Body of pancreas (tissue), 4 donors: ENCODE results near the gene KLF17. TPM values are rescaled to one million over a fixed set of nuclear protein-coding genes. Genes with fewer than 3 reads are reported as not detected.
"Not testable (repeated sequence)": the region's sequence is repeated elsewhere in the genome, so short reads cannot be mapped to it uniquely, and the experiment has no call there.

Experiments used
- ATAC-seq: fragments of 150-250 bp; one replicate; pipeline ENCODE4 v1.9.1; 2016
- DNase-seq, 4 donors: peaks; one replicate each; pipeline ENCODE4 v3.0.0-alpha.2; 2019
- H3K27ac ChIP-seq, 4 donors: fragments of 200-600 bp; sonication (generic); 1 replicate in 3 of 4; 2 replicates in 1 of 4; pipeline versions ENCODE4 v1.5.1 to v1.6.1; 2016 to 2019; ENCODE audit warnings: mild to moderate bottlenecking in 1 of 4, mixed read lengths in 1 of 4, moderate library complexity in 1 of 4
- H3K27me3 ChIP-seq, 2 donors: fragments of 200-600 bp; sonication (generic); one replicate each; pipeline ENCODE4 v1.6.0; 2016; ENCODE audit warnings: mild to moderate bottlenecking in 1 of 2
- H3K36me3 ChIP-seq, 2 donors: fragments of 200-600 bp; sonication (generic); replicated peaks in 1 of 2; 2 replicates each; pipeline ENCODE4 v1.5.1; 2016; ENCODE audit warnings: low read depth in 2 of 2; ENCODE audit not compliant: insufficient read depth in 1 of 2
- H3K4me1 ChIP-seq: fragments of 200-600 bp; sonication (generic); one replicate; pipeline ENCODE4 v1.6.0; 2016
- H3K4me3 ChIP-seq, 2 donors: fragments of 200-600 bp; sonication (generic); 1 replicate in 1 of 2; 2 replicates in 1 of 2; pipeline ENCODE4 v1.5.1; 2016 to 2019
- H3K9me3 ChIP-seq, 3 donors: fragments of 200-600 bp; sonication (generic); 1 replicate in 2 of 3; 2 replicates in 1 of 3; pipeline ENCODE4 v1.5.1; 2016
- POLR2A ChIP-seq, 3 donors: fragments of 450-650 bp; IDR thresholded peaks; one replicate each; pipeline ENCODE4 v1.6.1; 2016; ENCODE audit warnings: antibody characterized with exemption in 3 of 3, mild to moderate bottlenecking in 2 of 3
- WGBS, 2 donors: methylation state at CpG; one replicate each; pipeline ENCODE4 v1.1.5; 2017; 5-methylcytosine and 5-hydroxymethylcytosine counted together
- intact Hi-C: fragments of 100-400 bp; cut with DNase I; formaldehyde crosslinking; loops from one replicate; pipeline ENCODE4 v1.15.1; 2023
- total RNA-seq, 2 donors: library from RNA; depleted of rRNA; stranded (reverse); fragments of >200 nt; gene quantifications; one replicate each; pipeline ENCODE4 v1.1.0, GENCODE V29; 2016
- TF ChIP-seq, protein P1 (sequence below), 7 experiments: fragments of 450-650 bp in 4 of 7; fragments of 200-600 bp in 3 of 7; sonication (generic) in 3 of 7; IDR thresholded peaks; one replicate each; pipeline ENCODE4 v1.5.1; 2016 to 2019; ENCODE audit warnings: antibody characterized with exemption in 7 of 7

KLF17 gene
- total RNA-seq, 2 donors from 2014 or later = not detected

DNA sequence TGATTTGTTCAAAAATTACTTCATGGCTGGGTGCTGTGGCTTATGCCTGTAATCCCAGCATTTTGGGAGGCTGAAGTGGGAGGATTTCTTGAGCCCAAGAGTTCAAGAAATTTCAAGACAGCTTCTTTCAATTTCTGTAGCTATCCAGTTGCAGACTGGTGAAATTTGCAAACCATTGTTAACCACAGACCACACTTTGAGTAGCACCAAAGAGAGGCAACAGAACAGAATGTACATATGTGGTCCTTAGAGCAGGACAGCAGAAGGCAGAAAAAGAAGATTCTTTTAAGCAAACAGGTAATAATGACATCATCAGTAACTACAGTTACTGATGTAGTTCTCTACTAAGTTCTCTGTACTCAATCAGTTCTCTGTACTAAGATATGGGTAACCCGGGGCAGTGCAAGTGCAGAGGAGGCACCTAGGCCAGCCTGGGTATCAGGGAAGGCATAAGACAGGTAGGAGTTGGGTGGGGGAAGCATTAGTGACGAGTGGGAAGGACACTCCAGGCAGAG is 5.5 kb upstream of the KLF17 start:
- no peaks in the 10 kb centered on the region for H3K4me1 ChIP-seq
- no peak overlapping the region for H3K27ac ChIP-seq
- DNase-seq (no peak), ATAC-seq (no peak)
- no peaks in the 10 kb centered on the region for H3K27me3 ChIP-seq
- H3K4me3 ChIP-seq = no peak overlapping the region
- 47 to 63% methylated on average over 2 of the region's 2 CpGs for WGBS, 2 donors
- H3K9me3 ChIP-seq = no peaks in the 10 kb centered on the region
- H3K36me3 ChIP-seq = no peaks in the 10 kb centered on the region
- TF ChIP-seq, protein P1, sequence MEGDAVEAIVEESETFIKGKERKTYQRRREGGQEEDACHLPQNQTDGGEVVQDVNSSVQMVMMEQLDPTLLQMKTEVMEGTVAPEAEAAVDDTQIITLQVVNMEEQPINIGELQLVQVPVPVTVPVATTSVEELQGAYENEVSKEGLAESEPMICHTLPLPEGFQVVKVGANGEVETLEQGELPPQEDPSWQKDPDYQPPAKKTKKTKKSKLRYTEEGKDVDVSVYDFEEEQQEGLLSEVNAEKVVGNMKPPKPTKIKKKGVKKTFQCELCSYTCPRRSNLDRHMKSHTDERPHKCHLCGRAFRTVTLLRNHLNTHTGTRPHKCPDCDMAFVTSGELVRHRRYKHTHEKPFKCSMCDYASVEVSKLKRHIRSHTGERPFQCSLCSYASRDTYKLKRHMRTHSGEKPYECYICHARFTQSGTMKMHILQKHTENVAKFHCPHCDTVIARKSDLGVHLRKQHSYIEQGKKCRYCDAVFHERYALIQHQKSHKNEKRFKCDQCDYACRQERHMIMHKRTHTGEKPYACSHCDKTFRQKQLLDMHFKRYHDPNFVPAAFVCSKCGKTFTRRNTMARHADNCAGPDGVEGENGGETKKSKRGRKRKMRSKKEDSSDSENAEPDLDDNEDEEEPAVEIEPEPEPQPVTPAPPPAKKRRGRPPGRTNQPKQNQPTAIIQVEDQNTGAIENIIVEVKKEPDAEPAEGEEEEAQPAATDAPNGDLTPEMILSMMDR (IDR thresholded peaks at IDR 0.05) = no peak
- no peak for TF ChIP-seq POLR2A (IDR thresholded peaks at IDR 0.05)
- intact Hi-C loops = no loop called here

DNA sequence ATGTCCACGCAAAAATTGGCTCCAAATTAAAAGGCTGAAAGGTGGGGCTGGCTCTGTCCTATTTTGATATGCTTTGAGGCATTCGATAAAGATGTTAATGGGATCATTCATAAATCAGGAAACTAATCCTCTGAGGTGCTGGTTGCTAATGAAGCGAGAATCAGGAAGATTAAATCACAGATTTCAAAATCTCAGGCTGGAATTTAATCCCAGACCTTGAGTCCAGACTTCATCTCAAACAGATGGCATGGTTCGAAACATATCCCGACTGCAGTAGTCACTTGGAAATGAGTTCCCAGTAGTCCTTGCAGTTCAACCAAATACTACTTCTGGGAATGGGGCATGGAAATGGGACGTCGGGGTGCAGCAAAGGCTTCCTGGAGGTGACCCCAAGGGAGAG is 4.5 kb upstream of the KLF17 start:
- Histone ChIP-seq H3K27me3 (no peaks in the 10 kb centered on the region), H3K4me1 (no peaks in the 10 kb centered on the region), H3K36me3 (no peaks in the 10 kb centered on the region), H3K27ac (no peak overlapping the region), H3K4me3 (no peak overlapping the region), H3K9me3 (no peaks in the 10 kb centered on the region)
- intact Hi-C loops = no loop called here
- ATAC-seq = no peak
- TF ChIP-seq, protein P1 (IDR thresholded peaks at IDR 0.05) = no peak
- TF ChIP-seq POLR2A (IDR thresholded peaks at IDR 0.05) = no peak
- WGBS, 2 donors = 71 to 78% methylated on average over 7 of the region's 7 CpGs
- no peak for DNase-seq

DNA sequence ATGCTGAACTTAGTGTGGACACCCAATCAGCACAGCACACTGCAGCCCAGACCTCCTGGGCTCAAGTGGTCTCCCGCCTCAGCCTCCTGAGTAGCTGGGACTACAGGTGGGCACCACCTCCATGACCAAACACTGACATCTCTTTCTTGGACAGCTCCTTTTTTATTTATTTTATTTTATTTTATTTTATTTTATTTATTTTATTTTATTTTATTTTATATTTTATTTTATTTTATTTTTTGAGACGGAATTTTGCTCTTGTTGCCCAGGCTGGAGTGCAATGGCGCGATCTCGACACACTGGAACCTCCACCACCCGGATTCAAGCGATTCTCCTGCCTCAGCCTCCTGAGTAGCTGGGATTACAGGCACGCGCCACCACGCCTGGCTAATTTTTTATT is 1.3 kb upstream of the KLF17 start:
- H3K4me1 ChIP-seq, H3K9me3 ChIP-seq, intact Hi-C loops, H3K27me3 ChIP-seq, H3K27ac ChIP-seq, H3K4me3 ChIP-seq, DNase-seq, H3K36me3 ChIP-seq, ATAC-seq: not testable (repeated sequence)
- WGBS, 2 donors = 95 to 99% methylated on average over 10 of the region's 10 CpGs

DNA sequence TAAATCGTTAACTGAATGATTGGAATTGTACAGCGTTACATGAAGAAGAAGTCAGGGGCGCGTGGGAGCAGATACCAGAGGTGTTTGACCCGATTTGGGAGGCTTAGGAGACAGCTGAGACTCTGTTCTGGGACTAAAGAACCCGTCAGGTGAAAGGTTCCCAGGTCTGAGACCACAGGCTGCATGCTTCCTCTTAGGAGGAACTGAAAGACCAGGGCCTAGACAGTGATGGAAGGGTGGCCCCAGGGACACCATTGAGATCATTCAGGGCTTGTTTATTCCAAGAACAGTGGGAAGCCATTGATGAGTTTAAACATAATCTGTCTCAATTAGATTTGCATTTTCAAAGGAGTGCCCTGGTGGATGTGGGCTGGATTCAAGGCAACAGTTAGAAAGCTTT is 904 bp downstream of the KLF17 start:
- WGBS, 2 donors = 78 to 86% methylated on average over 6 of the region's 6 CpGs
- H3K36me3 ChIP-seq = no peaks in the 10 kb centered on the region
- intact Hi-C loops = no loop called here
- H3K4me3 ChIP-seq = no peak overlapping the region
- ATAC-seq = no peak
- no peaks in the 10 kb centered on the region for H3K4me1 ChIP-seq
- H3K9me3 ChIP-seq = no peaks in the 10 kb centered on the region
- H3K27ac ChIP-seq = no peak overlapping the region
- TF ChIP-seq, protein P1 (IDR thresholded peaks at IDR 0.05) = no peak
- no peak for TF ChIP-seq POLR2A (IDR thresholded peaks at IDR 0.05)
- no peak for DNase-seq
- H3K27me3 ChIP-seq = no peaks in the 10 kb centered on the region

DNA sequence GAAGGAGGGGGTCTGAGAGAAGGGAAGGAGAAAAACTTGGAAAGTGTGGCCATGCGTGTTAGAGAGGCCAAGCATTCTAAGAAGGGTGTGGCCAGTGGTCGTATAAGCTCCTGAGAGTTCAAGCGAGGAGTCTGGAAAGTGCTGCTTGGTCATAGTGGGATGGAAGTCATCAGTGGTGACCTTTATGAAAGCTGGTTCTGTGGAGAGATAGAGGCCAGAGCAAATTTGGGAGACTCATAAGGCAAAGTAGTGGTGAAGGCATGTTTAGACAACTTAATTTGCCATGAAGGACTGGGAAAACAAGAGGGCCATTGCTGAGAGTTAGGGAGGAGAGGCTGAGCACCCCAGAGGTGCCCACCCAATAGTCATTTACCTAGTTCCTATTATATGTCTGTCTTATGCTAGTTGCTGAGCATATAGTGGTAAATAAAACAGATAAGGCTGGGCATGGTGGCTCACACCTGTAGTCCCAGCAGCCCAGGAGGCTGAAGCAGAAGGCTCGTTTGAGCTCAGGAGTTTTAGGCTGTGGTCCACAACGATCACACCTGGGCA is 1.9 kb downstream of the KLF17 start:
- DNase-seq (no peak), ATAC-seq (no peak)
- H3K27ac ChIP-seq = no peak overlapping the region
- no peaks in the 10 kb centered on the region for H3K4me1 ChIP-seq
- TF ChIP-seq, protein P1 (IDR thresholded peaks at IDR 0.05) = no peak
- intact Hi-C loops = no loop called here
- no peak overlapping the region for H3K4me3 ChIP-seq
- 76 to 79% methylated on average over 5 of the region's 5 CpGs for WGBS, 2 donors
- no peaks in the 10 kb centered on the region for H3K9me3 ChIP-seq
- no peaks in the 10 kb centered on the region for H3K27me3 ChIP-seq
- no peaks in the 10 kb centered on the region for H3K36me3 ChIP-seq
